ENCODE results near the gene ARAP3.
"Not testable (repeated sequence)": the region's sequence is repeated elsewhere in the genome, so short reads cannot be mapped to it uniquely, and the experiment has no call there.

The ARAP3 gene

DNA sequence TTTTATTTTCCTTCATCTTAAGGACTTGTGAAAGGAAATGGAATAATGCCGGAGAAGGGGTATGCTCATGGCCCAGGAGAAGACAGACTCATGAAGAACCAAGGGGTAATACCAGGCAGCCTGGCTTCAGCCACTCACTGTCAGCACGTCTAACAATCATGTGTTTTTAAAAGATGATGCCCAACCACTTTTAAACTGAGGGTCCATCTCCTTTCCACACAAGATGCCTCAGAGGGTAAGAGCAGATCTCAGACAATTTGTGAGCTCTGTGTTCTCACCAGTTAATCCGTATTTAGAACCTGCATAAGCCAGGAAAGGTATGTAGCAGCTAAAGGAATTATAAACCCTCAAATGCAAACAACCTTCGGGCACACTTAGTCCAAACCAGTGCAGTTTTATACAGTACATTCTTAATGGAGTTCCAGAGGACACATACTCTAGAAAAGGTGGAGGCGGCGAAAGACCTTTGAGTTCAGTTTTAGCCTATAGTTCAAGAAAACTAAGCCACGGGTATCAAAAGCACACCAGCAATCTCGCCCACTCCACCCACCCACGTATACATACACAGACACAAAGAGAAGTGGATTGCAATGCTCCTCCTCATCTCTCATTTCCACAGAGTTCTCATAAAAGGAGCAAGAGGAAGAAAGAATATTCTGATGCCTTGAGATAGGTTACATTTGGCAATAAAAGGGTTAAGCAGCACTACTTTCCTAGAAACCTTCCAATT lies 65.9 kb downstream of the ARAP3 start:
- TF ChIP-seq, protein P1, sequence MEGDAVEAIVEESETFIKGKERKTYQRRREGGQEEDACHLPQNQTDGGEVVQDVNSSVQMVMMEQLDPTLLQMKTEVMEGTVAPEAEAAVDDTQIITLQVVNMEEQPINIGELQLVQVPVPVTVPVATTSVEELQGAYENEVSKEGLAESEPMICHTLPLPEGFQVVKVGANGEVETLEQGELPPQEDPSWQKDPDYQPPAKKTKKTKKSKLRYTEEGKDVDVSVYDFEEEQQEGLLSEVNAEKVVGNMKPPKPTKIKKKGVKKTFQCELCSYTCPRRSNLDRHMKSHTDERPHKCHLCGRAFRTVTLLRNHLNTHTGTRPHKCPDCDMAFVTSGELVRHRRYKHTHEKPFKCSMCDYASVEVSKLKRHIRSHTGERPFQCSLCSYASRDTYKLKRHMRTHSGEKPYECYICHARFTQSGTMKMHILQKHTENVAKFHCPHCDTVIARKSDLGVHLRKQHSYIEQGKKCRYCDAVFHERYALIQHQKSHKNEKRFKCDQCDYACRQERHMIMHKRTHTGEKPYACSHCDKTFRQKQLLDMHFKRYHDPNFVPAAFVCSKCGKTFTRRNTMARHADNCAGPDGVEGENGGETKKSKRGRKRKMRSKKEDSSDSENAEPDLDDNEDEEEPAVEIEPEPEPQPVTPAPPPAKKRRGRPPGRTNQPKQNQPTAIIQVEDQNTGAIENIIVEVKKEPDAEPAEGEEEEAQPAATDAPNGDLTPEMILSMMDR (IDR thresholded peaks at IDR 0.05; ENCODE audit: low read depth, low read length), result no peak
- no peak for DNase-seq (ENCODE audit: extremely low read depth, low read depth)

DNA sequence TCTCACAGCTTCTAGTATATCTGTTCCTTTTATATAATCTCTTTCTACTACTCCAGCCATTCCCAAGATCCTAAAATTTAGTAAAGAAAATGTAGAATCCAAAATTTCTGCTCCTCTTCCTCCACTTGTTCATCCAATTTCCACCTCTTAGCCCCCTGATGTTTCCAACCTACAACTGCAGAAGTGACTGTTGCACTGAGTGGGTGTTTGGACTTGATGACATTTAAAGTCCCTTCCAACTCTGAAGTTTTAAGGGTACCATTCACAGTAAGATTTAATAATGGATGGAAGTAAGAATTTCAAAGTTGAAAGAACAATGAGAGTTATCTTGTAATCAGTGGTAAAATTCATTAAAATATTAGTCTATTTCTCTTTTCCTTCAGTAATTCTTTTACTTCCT lies 68.7 kb downstream of the ARAP3 start:
- TF ChIP-seq, protein P1 (IDR thresholded peaks at IDR 0.05; ENCODE audit: low read depth, low read length), result no peak
- no peak for DNase-seq (ENCODE audit: extremely low read depth, low read depth)

- TF ChIP-seq, protein P1 (IDR thresholded peaks at IDR 0.05; ENCODE audit: low read depth, low read length), result no peak
- no peak for DNase-seq (ENCODE audit: extremely low read depth, low read depth)
These were observed 70.7 kb downstream of the ARAP3 start for GRCh38 chr5:141611289-141611688.

DNA sequence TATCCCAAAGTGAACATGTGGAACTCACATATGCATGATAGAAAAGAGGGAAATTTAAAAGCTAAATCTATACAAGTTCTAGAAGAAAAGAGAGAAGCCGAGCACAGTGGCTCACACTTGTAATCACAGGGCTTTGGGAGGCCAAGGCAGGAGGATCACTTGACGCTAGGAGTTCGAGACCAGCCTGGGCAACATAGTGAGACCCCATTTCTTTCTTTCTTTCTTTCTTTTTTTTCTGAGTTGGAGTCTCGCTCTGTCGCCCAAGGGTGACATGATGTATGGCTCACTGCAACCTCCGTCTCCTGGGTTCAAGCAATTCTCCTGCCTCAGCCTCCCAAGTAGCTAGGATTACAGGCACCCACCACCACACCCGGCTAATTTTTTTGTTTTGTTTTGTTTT lies 72.1 kb downstream of the ARAP3 start:
- DNase-seq (ENCODE audit: extremely low read depth, low read depth), result not testable (repeated sequence)

DNA sequence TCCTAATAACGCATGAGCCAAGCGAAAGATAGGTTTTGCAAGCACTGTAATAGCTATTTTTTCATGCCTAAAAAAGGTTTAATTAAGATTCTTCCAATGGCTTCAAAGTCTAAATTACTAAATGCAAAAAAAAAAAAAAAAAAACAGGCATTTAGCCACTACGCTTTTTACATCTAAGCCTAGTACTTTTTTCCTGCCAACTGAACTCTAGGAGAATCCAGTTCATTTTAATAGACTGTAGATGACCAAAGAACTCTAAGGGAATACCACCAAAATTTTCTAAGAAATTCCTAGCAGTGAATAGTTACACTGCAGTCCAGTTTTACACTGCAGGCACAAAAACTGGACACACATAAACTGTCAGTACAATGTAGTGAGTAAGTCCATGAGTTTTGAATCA lies 73.0 kb downstream of the ARAP3 start:
- TF ChIP-seq, protein P1 (IDR thresholded peaks at IDR 0.05; ENCODE audit: low read depth, low read length), result no peak
- DNase-seq (ENCODE audit: extremely low read depth, low read depth), result no peak

GRCh38 chr5:141608557-141608956 lies 73.5 kb downstream of the ARAP3 start:
- TF ChIP-seq, protein P1 (IDR thresholded peaks at IDR 0.05; ENCODE audit: low read depth, low read length), result no peak
- no peak for DNase-seq (ENCODE audit: extremely low read depth, low read depth)

GRCh38 chr5:141608046-141608445 lies 74.0 kb downstream of the ARAP3 start:
- no peak for DNase-seq (ENCODE audit: extremely low read depth, low read depth)
- TF ChIP-seq, protein P1 (IDR thresholded peaks at IDR 0.05; ENCODE audit: low read depth, low read length), result no peak

All from AG09319 (cell line).